Calu3 (cell line): ENCODE data around the gene PDE6B. TPM values are rescaled to one million over a fixed set of nuclear protein-coding genes. Genes with fewer than 3 reads are reported as not detected.
A peak's percentile ranks its signal among the peaks of the same experiment; 100 is the strongest.

ENCODE experiments used
- BruUV-seq: library from RNA; stranded (reverse); fragments of 400-500 nt; replicated peaks from 2 replicates; lab custom pipeline; 2021; lab: Mats Ljungman, UMichigan
- CTCF ChIA-PET: fragments of 300-600 bp; sonication (Branson Sonifier 250); formaldehyde crosslinking; loops from one replicate; lab custom pipeline; 2022; ENCODE audit warnings: antibody characterized with exemption; lab: Charles Lee
- DNase-seq: peaks from one replicate; pipeline ENCODE4 v3.0.0; 2022
- H3K27ac Mint-ChIP-seq: one replicate; pipeline ENCODE4 v1.8.0; 2022; ENCODE audit warnings: mixed read lengths; ENCODE audit not compliant: unreplicated experiment
- H3K27me3 Mint-ChIP-seq: one replicate; pipeline ENCODE4 v1.8.0; 2022; ENCODE audit warnings: mixed read lengths; ENCODE audit not compliant: unreplicated experiment
- H3K36me3 Mint-ChIP-seq: one replicate; pipeline ENCODE4 v1.8.0; 2022; ENCODE audit warnings: mild to moderate bottlenecking, moderate library complexity, mixed read lengths; ENCODE audit not compliant: insufficient read depth, unreplicated experiment
- H3K4me1 Mint-ChIP-seq: one replicate; pipeline ENCODE4 v1.8.0; 2022; ENCODE audit warnings: mild to moderate bottlenecking, low read depth, mixed read lengths; ENCODE audit not compliant: unreplicated experiment
- H3K4me3 Mint-ChIP-seq: one replicate; pipeline ENCODE4 v1.8.0; 2022; ENCODE audit warnings: mild to moderate bottlenecking, low read depth, moderate library complexity, mixed read lengths; ENCODE audit not compliant: unreplicated experiment
- H3K9me3 Mint-ChIP-seq: one replicate; pipeline ENCODE4 v1.8.0; 2022; ENCODE audit warnings: low read depth, mixed read lengths; ENCODE audit not compliant: unreplicated experiment
- CTCF ChIP-seq: fragments of 200-600 bp; IDR thresholded peaks from one replicate; pipeline ENCODE4 v1.8.0; 2022; ENCODE audit warnings: antibody characterized with exemption; ENCODE audit not compliant: unreplicated experiment
- intact Hi-C: fragments of 100-400 bp; cut with micrococcal nuclease; formaldehyde crosslinking; loops from one replicate; pipeline ENCODE4 v1.10.0; 2022; ENCODE audit not compliant: unreplicated experiment
- total RNA-seq: library from RNA; stranded (reverse); gene quantifications from 2 replicates; pipeline ENCODE4 v1.2.3, GENCODE V29; 2022

Gene PDE6B
- total RNA-seq, 1 experiment from 2014 or later: not detected

GRCh38 chr4:577499-578450 is 47.6 kb upstream of the PDE6B start:
- Mint-ChIP-seq H3K9me3 (no peaks in the 10 kb centered on the region), H3K27me3 (peaks cover 16% of the 10 kb centered on the region), H3K4me1 (no peaks in the 10 kb centered on the region), H3K27ac (no peak overlapping the region), H3K4me3 (peak overlapping the region; percentile 31), H3K36me3 (no peaks in the 10 kb centered on the region)
- intact Hi-C loops: no loop called here
- peak; percentile 28 for DNase-seq
- CTCF ChIA-PET: no interaction called here
- no peak for TF ChIP-seq CTCF
- no TSS peak for BruUV-seq

DNA sequence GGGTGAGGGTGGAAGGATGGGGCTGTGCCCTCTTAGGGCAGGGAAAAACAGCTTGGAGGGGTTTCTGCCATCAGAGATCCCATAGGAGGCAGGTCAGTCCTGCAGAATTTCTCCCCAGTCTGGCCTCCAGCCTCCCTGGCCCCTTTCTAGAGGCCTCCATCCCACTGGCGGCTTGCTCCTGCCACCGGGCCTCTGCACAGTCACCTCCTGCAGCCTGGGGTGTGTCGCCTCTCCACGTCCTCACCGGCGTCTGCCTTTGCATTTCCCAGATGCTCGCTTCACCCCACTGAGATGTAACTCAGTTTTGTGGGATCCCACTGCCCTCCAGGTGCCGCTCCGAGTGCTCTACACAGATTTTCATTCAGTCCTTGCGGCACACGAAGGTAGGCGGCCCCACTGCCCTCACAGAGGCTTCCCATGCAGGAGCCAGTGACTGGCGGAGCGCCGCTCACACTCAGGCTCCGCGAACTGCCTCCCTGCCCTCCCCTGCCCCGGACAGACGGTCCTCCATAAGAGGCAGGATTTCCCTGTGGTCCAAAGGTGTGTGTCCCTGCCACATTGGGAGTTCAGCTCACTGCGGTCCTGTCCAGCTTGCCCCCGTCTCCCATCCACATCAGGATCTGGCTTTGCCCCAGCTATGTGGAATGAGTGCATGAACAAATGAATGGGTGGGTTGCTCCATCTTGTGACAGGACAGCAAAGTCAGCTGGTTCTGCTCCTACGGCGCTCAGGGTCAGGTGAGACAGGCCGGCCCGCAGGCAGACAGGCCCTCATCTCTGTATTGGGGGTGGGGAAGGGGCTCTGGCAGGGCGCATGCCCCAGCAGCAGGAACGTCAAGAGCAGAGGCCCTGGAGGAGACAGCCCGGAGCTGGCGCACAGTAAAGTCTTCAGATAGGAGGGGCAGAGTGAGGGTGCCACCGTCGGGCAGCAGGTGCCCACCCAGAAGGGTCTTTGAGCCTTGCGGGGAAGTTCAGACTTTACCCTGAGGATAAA is 46.6 kb upstream of the PDE6B start:
- CTCF ChIA-PET: no interaction called here
- Mint-ChIP-seq H3K9me3 (no peaks in the 10 kb centered on the region), H3K4me1 (no peaks in the 10 kb centered on the region), H3K36me3 (no peaks in the 10 kb centered on the region), H3K27me3 (peaks cover 16% of the 10 kb centered on the region), H3K4me3 (no peak overlapping the region), H3K27ac (no peak overlapping the region)
- DNase-seq: no peak
- TF ChIP-seq CTCF: no peak
- BruUV-seq: no TSS peak
- intact Hi-C loops: no loop called here

DNA sequence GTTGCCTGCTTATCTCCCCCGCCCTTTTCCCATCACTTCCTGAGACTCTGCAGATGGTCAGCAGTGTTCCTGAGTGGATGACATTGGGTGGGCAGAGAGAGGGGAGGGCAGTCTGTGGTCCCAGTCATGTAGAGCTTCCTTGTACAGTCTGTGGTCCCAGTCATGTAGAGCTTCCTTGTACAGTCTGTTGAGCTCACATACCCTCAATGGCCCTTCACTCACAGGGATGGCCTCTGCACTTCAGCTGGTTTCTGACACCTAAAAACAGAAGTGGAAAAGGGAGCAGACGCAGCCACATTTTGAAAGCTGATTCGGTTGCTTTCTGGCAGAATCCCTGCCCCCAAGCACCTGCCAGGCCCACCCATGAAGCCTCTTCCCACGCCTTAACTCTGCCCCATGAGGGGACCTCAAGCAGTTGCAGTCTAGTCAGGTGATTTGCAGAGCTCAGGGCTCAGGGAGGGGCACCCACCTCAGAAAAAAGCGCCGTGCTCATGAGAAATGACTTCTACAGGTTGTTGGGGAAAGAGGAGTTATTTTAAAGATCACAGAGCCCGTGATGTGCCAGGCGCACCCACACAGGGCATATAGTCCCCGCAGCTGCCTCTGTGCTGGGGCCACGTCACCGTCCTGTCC is 45.7 kb upstream of the PDE6B start:
- no peak overlapping the region for H3K27ac Mint-ChIP-seq
- TF ChIP-seq CTCF: no peak
- H3K27me3 Mint-ChIP-seq: peaks cover 16% of the 10 kb centered on the region
- no peaks in the 10 kb centered on the region for H3K36me3 Mint-ChIP-seq
- no peak for DNase-seq
- CTCF ChIA-PET: no interaction called here
- no TSS peak for BruUV-seq
- H3K4me1 Mint-ChIP-seq: no peaks in the 10 kb centered on the region
- no peaks in the 10 kb centered on the region for H3K9me3 Mint-ChIP-seq
- intact Hi-C loops: no loop called here
- H3K4me3 Mint-ChIP-seq: no peak overlapping the region

GRCh38 chr4:581181-581580 is 44.2 kb upstream of the PDE6B start:
- Mint-ChIP-seq H3K27ac (no peak overlapping the region), H3K36me3 (no peaks in the 10 kb centered on the region), H3K27me3 (peaks cover 16% of the 10 kb centered on the region), H3K9me3 (no peaks in the 10 kb centered on the region), H3K4me1 (no peaks in the 10 kb centered on the region), H3K4me3 (no peak overlapping the region)
- BruUV-seq: no TSS peak
- no peak for DNase-seq
- intact Hi-C loops: no loop called here
- TF ChIP-seq CTCF: no peak
- CTCF ChIA-PET: no interaction called here
